AML-193 (cell line): Measurements from ENCODE around the gene ATXN1.

Source experiments
- DNase-seq, 2 experiments: peaks; one replicate each; lab custom pipeline; 2025; lab: John Stamatoyannopoulos, UW

Gene ATXN1

DNA sequence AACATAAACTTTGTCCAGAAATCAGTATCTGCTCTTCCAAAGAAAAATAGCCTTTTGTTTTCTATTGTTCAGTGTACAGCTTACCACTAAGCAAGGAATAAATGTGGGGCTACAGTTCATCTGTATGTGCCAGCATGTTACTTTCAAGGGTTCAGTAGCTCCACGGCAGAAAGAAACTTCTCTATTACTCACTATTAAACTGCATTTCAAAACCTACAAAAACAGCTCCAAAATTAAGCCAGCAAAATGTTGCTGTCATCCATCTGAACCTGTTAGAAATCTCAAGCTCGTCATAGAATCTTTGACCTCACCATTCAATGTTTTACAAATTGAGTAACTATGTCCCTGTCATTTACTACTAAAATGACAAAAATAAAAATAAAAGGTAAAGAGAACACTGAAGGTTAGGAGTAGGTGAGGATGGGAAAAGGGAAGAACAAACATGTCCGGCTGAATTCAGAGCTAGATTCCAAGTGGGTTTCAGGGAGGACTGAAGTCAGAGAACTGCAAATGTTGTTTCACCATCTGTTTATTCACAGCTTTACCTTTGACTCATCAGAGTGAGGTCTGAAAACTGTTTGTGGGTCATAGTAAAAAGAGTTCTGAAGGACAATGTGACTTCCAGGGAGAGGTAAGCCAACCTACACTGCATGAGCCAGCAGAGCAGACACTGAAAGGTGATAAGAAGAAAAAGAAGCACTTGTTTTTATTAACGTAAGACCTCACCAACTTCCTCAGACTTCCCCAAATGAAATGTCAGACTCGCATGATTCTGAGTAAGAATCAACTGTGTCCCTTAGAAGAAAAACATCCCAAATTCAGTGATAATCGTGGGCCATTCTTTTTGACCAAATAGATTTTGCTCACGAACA lies 62.0 kb downstream of the ATXN1 start:
- DNase-seq, result peak; percentile 21 to 38

DNA sequence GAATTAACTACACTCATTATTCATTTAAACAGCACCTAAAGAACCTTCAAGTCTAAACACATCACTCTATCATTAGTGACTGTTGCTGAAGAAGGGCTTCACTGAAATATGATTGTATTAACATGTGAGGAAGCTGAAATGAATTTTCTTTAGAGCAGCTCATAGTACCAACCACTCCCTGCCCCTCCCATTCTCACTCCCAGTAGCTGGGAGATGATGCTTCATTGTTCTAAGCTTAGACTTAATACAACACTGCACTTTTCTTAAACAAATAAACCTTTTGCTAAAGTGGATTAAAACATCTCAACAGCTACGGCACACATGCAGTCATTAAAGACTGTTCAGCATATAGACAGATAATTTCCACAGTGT lies 63.1 kb downstream of the ATXN1 start:
- no peak for DNase-seq

DNA sequence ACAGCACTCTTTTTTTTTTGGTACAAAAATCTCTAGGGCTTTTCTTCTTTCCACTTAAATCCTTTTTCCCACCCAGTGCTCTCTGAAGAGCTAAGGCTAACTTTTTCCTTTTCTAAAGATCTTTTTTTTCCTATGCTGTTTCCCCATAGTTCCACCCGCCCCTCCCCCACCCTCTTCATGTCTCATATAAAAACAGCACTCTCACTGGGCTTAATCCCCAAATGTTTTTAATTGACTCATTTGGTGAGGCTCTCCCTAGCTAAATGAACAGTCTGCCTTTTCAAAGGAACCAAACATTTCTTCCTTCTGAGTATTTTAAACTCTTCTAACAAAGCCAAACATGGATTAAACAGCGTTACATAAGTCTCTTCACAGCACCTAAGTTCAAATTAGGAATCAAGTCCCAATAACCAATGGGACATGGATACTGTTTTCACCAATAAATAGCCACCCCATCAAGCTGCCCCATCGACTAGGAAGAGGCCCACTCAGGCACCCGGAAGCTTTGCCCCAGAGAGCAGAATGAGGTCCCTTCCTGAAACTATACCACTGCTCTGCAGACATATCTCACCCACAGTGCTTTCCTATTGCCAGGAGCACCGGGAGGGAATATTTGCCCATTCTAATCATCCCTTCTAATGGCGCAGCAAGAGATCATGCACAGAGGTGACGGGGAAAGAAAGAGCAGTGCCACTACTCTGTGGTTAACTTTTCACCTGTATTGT lies 63.7 kb downstream of the ATXN1 start:
- no peak for DNase-seq

DNA sequence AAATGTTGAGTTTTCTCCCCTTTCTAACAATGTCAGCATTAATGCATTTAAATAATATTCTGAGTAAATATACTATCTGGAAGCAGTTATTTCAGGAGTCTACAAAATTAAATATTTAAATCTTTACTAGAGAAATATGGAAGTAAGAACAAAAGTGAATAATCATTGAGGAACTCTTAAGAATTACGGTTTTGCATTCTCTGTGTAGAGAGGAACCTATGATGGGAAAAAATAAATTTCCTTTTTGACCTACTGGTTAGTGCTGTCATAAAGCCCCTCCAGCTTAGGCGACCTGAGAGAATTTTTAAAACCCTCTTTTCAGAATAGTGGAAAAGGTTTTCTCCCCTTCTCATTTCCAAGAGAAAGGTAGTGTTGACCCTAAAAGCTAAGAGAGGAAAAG lies 64.8 kb downstream of the ATXN1 start:
- no peak for DNase-seq

DNA sequence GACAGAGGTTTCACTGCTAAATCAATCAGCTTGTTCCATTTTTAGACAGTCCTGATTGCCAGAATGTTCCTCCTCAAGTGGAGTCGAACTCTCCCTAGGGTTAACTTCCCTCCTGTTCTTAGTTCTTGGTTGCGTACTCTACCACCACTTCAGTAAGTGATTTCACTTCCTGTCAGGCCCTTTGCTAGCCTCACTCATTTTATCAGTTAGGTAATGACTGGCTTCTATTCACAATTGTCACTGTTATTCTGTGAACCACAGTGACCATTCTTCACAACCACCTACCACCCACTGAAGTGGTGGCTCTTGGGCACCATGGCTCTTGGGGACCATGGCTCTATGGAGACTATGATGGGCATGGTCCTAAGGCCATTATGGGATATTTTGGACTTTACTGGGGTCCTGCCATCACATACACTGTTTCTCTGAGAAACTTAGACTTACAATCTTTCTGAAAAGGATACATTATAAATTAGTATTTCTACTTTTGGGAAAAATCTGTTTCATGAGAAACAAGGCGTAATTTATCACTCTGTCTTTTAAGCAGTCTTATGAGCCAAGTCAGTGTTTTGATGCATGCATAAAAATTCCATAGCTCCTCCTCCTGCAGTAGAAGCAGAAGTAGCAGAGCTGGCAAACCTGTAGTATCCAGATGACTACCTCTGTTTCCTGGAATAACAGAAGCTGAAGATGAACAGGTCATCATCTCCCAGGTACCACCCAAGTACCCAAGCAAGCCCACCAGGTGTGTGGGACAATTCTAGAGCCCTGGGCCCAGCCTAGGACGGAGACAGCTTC lies 66.3 kb downstream of the ATXN1 start:
- peak in 1 of 2 experiments; percentile 27 for DNase-seq

DNA sequence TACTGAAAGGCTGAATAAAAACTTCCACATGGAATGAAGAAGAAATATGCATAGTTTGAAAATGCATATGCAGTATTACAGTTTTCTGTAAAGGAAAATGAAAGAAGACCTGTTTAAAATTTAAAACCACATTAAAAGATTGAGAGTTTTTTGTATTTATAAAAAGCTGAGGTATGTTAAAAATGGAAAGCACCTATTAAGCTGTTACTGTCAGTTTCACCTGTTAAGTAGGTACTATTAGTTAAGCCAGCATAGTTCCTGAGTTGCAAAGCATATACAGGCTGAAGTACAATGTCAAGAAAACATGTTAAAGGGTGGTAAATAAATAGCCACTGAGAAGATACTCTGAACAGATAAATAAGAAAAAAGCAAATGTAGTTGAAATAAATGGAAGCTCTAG lies 69.9 kb downstream of the ATXN1 start:
- DNase-seq, result no peak

DNA sequence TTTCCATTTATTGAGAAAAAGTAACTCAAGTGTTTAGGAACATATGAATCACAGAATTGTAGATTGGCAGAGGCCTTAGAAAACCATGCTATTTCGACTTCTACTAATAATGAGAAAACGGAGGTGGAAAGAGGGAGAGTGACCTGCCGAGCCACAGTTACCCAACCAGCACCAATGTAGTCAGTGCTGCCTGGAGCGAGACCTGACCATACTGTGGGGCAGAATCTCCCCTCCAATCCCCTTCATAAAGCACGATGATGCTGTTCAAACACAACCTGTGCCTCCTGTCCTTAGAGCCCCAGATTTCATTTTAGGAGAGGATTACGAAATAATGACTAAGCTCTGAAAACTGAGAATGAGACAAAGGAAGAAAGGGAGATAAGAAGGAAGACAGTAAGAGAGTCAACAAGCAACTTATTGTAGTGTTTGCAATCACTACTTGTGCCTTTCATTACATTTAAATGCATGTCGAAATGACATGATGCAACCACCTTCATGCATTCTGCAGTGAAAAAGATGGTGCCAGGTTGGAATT lies 70.6 kb downstream of the ATXN1 start:
- DNase-seq, result peak in 1 of 2 experiments; percentile 42

DNA sequence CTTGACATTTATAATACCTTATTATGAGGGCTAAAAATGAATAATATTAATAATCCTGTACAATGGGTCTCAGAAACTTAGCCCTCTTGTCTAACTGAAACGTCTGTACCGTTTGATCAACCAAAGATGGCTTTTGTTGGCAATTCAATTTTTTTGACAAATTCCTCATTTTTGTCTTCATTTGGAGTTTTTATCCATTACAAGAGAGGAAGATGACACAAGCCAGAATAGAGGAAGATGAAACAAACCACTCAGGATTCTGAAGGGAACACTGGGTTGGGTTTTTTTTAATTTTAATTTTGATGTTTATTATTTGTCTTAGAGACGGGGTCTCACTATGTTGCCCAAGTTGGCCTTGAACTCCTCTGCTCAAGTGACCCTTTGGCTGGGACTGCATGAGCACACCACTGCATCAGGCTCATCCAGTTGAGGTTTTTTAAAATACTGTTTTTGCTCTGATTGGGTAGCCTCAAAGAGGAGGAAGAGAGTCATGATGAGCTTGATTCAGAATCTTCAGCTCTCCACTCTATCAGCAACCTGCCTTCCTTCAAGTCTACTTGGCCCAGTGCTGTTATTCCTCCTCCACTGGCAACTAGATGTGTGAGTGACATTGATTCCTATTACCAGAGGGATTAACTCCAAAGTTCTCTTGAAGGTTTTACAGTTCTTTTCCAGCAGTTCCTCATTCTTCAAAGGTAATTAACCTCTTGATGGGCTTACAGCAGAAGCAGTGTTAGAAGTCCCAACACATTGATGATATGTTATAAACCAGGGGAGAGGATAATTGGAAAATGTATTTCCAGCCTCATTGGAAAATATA lies 71.3 kb downstream of the ATXN1 start:
- no peak for DNase-seq

DNA sequence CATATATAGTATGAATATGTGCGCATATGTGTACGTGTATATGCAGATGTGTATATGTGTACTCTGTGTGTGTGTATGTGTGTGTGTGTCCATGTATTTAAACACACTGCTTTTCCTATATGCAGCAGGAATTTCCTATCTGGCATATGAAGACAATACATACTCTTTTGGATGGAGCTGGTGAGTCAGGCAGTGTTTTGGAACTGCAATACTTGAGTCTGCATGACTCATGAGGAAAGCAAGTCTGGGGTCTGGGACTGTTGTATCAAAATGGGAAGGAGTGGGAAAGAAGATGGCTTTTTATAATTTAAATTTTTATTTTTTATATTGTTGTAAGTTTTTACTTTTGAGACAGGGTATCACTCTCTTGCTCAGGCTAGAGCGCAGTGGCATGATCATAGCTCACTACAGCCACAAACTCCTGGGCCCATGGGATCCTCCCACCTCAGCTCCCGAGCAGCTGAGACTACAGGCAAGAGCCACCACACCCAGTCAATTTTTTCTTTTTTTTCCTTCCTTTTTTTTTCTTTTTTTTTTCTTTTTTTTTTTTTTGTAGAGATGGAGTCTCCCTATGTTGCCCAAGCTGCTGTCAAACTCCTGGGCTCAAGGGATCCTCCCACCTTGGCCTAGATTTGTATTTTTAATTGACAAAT lies 72.2 kb downstream of the ATXN1 start:
- DNase-seq, result no peak

DNA sequence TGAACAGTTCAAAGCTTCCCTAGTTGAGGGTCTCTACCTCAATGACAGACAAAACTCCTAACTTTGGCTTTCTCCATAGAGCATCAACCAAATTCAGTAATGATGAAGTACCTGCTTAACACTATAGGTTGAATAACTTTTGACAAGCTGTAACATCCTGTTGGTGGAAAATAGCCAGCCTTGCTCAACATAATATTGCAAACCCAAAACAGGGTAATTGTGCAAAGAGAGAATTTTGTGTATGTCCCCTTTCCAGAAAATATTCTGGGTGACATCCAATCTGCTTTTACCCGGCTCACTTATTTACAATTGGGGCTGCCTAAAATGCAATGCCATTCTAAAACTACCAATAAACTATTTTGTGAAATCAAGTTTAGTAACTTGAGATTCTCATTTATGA lies 72.8 kb downstream of the ATXN1 start:
- DNase-seq, result peak; percentile 49 to 54

DNA sequence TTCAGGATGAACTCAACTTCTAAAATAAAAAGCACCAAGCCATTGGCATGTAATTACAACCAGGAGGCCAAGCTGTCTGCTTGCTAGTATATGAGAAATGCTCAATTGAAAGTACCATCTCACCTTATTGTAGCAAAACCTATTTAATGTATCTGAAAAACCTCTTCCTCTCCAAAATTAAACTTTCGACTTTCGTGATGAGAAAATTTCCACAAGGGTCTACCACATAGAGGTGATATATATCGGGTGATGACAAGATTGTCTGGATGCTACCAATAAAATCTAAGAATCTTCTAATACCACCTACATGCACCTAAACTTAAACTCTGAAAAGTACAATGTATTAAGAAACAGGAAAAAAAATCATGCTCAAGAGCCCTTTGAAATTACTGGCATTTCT lies 74.2 kb downstream of the ATXN1 start:
- DNase-seq, result no peak

DNA sequence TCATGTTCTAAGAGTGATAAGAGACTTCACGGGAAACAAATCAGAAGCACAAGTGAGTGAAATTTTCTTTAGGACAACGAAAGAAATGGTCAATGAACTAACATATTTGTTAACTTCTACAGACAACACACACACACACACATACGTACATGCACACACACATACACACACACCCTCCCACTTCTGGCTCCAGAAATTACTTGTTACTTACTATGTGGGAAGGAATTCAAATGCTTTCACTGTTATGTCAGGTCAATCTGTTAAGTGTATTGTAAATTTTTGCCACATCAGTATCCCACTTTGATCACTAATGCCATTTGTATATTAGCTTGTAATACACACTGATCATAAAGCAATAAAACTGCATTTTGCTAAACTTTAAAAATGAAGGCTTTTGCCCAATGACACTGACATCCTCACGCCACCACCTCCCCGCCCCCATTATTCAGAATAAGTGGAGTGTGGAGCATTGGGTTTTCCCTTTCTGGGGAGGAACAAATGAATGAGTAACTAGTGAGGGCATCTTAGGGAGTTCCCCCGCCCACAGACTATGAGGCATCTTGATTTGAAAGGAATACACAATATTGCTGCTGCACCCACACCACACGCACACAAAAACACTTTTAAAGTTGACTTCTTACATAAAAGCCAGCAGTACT lies 76.2 kb downstream of the ATXN1 start:
- no peak for DNase-seq

DNA sequence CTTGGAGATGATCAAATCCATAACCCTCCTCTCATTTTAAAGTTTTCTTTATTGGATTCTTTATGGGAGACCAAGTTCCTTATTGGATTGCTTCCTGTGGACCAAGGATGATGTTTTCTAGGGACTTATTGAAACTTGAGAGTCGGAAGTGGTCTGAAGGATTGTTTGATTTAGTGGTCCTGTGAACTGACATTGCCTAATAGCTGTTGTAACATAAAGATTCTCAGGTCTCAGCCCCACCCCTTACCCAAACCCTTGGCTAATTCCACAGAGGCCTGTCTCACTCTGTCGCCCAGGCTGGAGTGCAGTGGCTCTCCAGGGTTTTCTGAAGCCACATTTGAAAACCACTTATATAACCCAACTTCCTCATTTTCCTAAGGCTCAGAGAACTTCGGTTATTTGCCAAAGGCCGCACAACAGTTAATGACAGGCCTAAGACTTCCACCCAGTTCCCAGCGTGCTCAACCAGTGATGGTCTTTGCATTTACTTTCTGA lies 77.0 kb downstream of the ATXN1 start:
- peak; percentile 97 to 98 for DNase-seq

DNA sequence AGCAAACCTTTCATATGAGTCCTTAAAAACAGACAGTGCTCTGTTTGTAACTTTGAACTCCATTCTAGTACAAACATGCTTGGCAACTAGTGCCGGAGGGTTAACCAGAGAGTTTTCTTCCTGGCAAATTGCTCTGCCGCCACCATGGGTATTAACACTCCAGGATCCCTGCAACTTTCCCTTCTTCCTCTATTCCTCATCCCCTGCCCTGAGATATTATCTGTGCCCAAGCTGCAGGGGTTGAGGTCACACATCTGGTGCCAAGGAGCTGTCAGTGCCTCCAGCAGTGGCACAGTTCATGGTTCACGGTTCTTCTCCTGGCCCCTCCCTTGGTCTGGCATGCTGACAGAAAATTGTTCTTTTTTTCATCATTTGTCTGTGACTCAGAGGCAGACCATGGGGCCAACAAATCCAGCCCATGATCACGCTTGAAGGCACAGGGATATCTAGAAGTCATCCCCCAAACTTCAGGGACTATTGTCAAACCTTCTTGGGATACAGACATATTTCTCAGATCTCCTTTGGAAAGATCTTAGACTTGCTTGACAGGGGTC lies 77.5 kb downstream of the ATXN1 start:
- peak; percentile 93 to 95 for DNase-seq

DNA sequence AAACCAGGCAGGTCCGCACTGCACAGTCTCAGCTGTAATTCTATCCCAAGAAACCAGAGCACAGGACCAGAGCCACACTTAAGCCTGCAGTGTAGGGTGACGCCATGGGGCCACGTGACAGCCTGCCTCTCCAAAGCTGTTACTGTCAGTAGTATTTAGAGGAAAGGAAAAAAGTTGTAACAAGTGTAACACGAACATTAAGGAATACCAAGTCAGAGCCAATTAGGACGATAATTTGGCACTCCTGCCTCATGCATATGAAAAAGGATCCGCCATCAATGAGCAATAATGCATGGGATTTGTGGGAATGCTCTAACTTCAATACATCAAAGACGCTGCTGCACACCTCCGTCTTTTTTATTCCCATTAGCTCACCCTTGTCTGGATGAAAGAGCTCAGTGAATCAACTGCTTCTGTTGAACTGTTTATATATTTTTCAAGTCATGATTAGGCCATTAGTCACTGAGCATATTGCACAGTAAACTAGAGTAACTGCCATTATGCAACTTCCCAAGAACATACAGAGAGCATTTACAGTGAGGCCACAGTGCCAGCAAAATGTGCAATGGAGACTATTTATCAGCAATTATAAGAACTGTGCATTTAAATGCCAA lies 79.9 kb downstream of the ATXN1 start:
- DNase-seq, result peak; percentile 99

DNA sequence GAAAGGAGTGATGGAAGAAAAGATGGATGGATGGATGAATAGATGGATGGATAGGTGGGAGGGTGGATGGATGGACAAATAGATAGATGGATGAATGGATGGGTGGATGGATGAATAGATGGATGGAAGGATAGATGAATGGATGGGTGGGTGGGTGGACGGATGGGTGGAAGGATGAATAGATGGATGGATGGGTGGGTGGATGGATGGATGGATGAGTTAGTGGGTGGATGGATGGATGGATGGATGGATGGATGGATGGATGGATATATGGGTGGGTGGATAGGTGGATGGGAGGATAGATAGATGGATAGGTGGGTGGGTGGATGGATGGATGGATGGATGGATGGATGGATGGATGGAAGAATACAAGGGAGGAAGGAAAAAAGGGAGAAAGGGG lies 82.2 kb downstream of the ATXN1 start:
- no peak for DNase-seq

DNA sequence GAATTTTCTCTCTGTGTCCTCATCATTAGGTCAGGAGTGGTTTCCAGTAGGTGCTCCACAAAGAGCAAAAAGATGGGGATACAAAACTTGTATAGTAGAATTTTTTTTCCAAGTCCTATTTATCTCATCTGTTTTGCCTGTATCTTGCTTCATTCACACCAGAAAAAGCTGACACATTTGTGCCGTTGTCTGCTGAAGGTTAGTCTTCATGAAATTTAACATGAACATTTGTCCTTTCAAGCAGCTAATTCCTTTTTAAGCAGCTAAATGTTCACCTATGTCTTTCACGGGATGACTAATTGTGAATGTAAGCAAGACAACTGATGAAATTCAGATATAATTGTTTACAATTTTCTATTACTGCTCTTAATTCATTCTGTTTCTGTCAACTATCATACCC lies 83.8 kb downstream of the ATXN1 start:
- DNase-seq, result no peak

DNA sequence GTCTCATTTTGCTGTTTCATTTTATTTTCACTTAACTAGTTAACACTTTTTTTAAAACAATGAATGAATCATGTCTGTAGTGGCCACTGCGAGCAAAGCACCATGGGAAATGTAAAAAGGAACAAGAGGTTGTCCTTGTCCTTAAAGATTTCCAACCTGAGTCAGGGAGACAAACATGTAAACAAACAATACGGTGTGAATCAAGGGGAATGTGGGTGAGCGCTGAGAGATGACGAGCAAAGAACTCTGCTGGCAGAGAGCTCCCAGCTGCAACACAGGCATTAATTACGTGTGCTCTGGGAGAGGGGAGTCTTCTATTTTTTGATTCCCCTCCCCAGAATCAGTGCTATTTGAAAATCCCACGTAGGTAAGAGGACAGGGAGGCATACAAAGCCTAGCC lies 84.3 kb downstream of the ATXN1 start:
- DNase-seq, result no peak

DNA sequence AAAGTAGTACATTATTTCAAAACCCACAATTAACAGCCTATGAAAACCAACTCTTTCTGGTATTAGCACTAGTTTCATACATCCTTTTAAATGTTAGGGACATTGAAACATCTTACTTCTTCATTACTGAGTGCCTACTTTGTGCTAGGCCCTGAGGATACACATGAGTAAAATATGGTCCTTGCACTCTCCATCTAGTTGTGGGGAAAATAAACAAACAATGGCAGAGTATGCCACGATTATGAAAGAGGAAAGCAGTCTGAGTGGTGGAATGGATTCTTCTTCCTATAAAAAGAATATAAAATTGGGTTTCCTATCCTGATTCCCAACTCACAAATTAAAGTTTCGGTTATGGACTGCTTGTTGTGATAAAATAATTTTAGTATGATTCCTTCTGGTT lies 84.9 kb downstream of the ATXN1 start:
- no peak for DNase-seq
